GM21367 (cell line): ENCODE measurements around the gene ACP7.

Experiments used
- ATAC-seq: cut with Tn5 transposase; IDR thresholded peaks from one replicate; pipeline ENCODE4 v1.9.1; 2021; ENCODE audit not compliant: unreplicated experiment

ACP7 gene

GRCh38 chr19:39146686-39147450, 62.7 kb downstream of the ACP7 start:
- ATAC-seq = no peak

- ATAC-seq = no peak
These were observed 63.3 kb downstream of the ACP7 start for GRCh38 chr19:39147480-39147879.

GRCh38 chr19:39148939-39149529, 64.9 kb downstream of the ACP7 start:
- ATAC-seq = no peak

- ATAC-seq = no peak
These were observed 66.1 kb downstream of the ACP7 start for GRCh38 chr19:39150235-39150634.

GRCh38 chr19:39150807-39151600, 66.8 kb downstream of the ACP7 start:
- no peak for ATAC-seq

- ATAC-seq = no peak
These were observed 67.9 kb downstream of the ACP7 start for GRCh38 chr19:39152066-39152465.

- no peak for ATAC-seq
These were observed 70.0 kb downstream of the ACP7 start for GRCh38 chr19:39154100-39154628.

- no peak for ATAC-seq
These were observed 70.5 kb downstream of the ACP7 start for GRCh38 chr19:39154629-39155100.

GRCh38 chr19:39155114-39155700, 71.0 kb downstream of the ACP7 start:
- no peak for ATAC-seq

- ATAC-seq = no peak
These were observed 71.6 kb downstream of the ACP7 start for GRCh38 chr19:39155741-39156140.

GRCh38 chr19:39156326-39157230, 72.4 kb downstream of the ACP7 start:
- ATAC-seq = no peak

GRCh38 chr19:39157275-39157996, 73.3 kb downstream of the ACP7 start:
- no peak for ATAC-seq

GRCh38 chr19:39157997-39158389, 73.8 kb downstream of the ACP7 start:
- no peak for ATAC-seq

GRCh38 chr19:39158646-39159260, 74.6 kb downstream of the ACP7 start:
- no peak for ATAC-seq

GRCh38 chr19:39160523-39160861, 76.3 kb downstream of the ACP7 start:
- no peak for ATAC-seq
